H9 (cell line): ENCODE results near the gene MRPL54. TPM values are rescaled to one million over a fixed set of nuclear protein-coding genes. Genes with fewer than 3 reads are reported as not detected.

ENCODE experiments used
- DNase-seq: peaks from one replicate; pipeline ENCODE4 v3.0.0-alpha.2; 2017
- H2AFZ ChIP-seq: one replicate; pipeline ENCODE4 v1.6.1; 2013; ENCODE audit warnings: mild to moderate bottlenecking, low read length, control low read depth, moderate library complexity
- H2AK5ac ChIP-seq: 2 replicates; pipeline ENCODE4 v1.6.1; 2013; ENCODE audit warnings: low read length, control low read depth, mixed read lengths; ENCODE audit not compliant: insufficient read length
- H2BK120ac ChIP-seq: one replicate; pipeline ENCODE4 v1.6.1; 2013; ENCODE audit warnings: low read depth, mild to moderate bottlenecking, low read length, control low read depth, inconsistent platforms; ENCODE audit not compliant: poor library complexity, severe bottlenecking
- H2BK12ac ChIP-seq: 2 replicates; pipeline ENCODE4 v1.6.1; 2013; ENCODE audit warnings: low read length, control low read depth, mixed read lengths, low read depth; ENCODE audit not compliant: insufficient read length
- H2BK15ac ChIP-seq: 2 replicates; pipeline ENCODE4 v1.6.1; 2013; ENCODE audit warnings: low read depth, low read length, control low read depth
- H2BK20ac ChIP-seq: one replicate; pipeline ENCODE4 v1.6.1; 2013; ENCODE audit warnings: low read depth, mild to moderate bottlenecking, low read length, control low read depth, inconsistent platforms; ENCODE audit not compliant: poor library complexity, severe bottlenecking
- H2BK5ac ChIP-seq: 2 replicates; pipeline ENCODE4 v1.6.1; 2013; ENCODE audit warnings: low read length, control low read depth, mixed read lengths; ENCODE audit not compliant: insufficient read length
- H3K14ac ChIP-seq: 2 replicates; pipeline ENCODE4 v1.6.1; 2013; ENCODE audit warnings: low read length, control low read depth; ENCODE audit not compliant: insufficient read depth
- H3K18ac ChIP-seq: 2 replicates; pipeline ENCODE4 v1.6.1; 2013; ENCODE audit warnings: low read depth, mild to moderate bottlenecking, mixed read lengths, low read length, control low read depth; ENCODE audit not compliant: insufficient read length
- H3K23ac ChIP-seq: 2 replicates; pipeline ENCODE4 v1.6.1; 2013; ENCODE audit warnings: low read length, control low read depth, mixed read lengths, low read depth; ENCODE audit not compliant: insufficient read length
- H3K23me2 ChIP-seq: 2 replicates; pipeline ENCODE4 v1.6.1; 2013; ENCODE audit warnings: low read depth, mild to moderate bottlenecking, mixed read lengths, low read length, control low read depth; ENCODE audit not compliant: insufficient read length, poor library complexity, severe bottlenecking
- H3K27ac ChIP-seq: 2 replicates; pipeline ENCODE4 v1.5.1; 2013; ENCODE audit warnings: low read length, control low read depth, mixed read lengths, low read depth; ENCODE audit not compliant: insufficient read length
- H3K27me3 ChIP-seq: 2 replicates; pipeline ENCODE4 v1.6.1; 2013; ENCODE audit warnings: low read length, control low read depth, inconsistent platforms; ENCODE audit not compliant: insufficient read depth
- H3K4ac ChIP-seq: 2 replicates; pipeline ENCODE4 v1.6.1; 2013; ENCODE audit warnings: low read depth, mild to moderate bottlenecking, control low read depth, inconsistent platforms, low read length, moderate library complexity
- H3K4me1 ChIP-seq: 2 replicates; pipeline ENCODE4 v1.6.1; 2013; ENCODE audit warnings: low read length, control low read depth, inconsistent platforms; ENCODE audit not compliant: insufficient read depth
- H3K4me2 ChIP-seq: 2 replicates; pipeline ENCODE4 v1.6.1; 2013; ENCODE audit warnings: low read length, control low read depth, mixed read lengths; ENCODE audit not compliant: insufficient read length, insufficient read depth
- H3K56ac ChIP-seq: 2 replicates; pipeline ENCODE4 v1.6.1; 2013; ENCODE audit warnings: low read depth, mild to moderate bottlenecking, mixed read lengths, low read length, control low read depth; ENCODE audit not compliant: insufficient read length
- H3K79me1 ChIP-seq: 2 replicates; pipeline ENCODE4 v1.6.1; 2013; ENCODE audit warnings: low read depth, mild to moderate bottlenecking, moderate library complexity, low read length, control low read depth, inconsistent platforms; ENCODE audit not compliant: insufficient read depth, poor library complexity, severe bottlenecking
- H3K79me2 ChIP-seq: 2 replicates; pipeline ENCODE4 v1.6.1; 2013; ENCODE audit warnings: low read length, control low read depth, inconsistent platforms; ENCODE audit not compliant: insufficient read depth
- H3K9ac ChIP-seq: 2 replicates; pipeline ENCODE4 v1.6.1; 2013; ENCODE audit warnings: low read length, control low read depth, mixed read lengths; ENCODE audit not compliant: insufficient read length; ENCODE audit errors: extremely low read depth
- H3K9me3 ChIP-seq: one replicate; pipeline ENCODE4 v1.6.1; 2013; ENCODE audit warnings: low read depth, low read length, inconsistent platforms; ENCODE audit not compliant: control insufficient read depth
- H3T11ph ChIP-seq: one replicate; pipeline ENCODE4 v1.6.1; 2013; ENCODE audit warnings: mild to moderate bottlenecking, low read length, control low read depth, inconsistent platforms
- H4K20me1 ChIP-seq: one replicate; pipeline ENCODE4 v1.6.1; 2013; ENCODE audit not compliant: control insufficient read depth, insufficient read length, insufficient read depth
- H4K5ac ChIP-seq: 2 replicates; pipeline ENCODE4 v1.6.1; 2013; ENCODE audit warnings: low read depth, mild to moderate bottlenecking, mixed read lengths, low read length, control low read depth; ENCODE audit not compliant: insufficient read length
- H4K8ac ChIP-seq: replicated peaks from 2 replicates; pipeline ENCODE4 v1.6.1; 2013; ENCODE audit warnings: low read length, control low read depth, mixed read lengths, low read depth; ENCODE audit not compliant: insufficient read length
- H4K91ac ChIP-seq: 2 replicates; pipeline ENCODE4 v1.6.1; 2013; ENCODE audit warnings: low read depth, mild to moderate bottlenecking, moderate library complexity, mixed read lengths, low read length, control low read depth; ENCODE audit not compliant: insufficient read length
- H3K27ac Mint-ChIP-seq, 3 experiments: 2 replicates in 2 of 3; 3 replicates in 1 of 3; pipeline ENCODE4 v1.8.0; 2020 to 2021; ENCODE audit warnings: mixed read lengths in 3 of 3, mild to moderate bottlenecking in 1 of 3, moderate library complexity in 1 of 3
- H3K27me3 Mint-ChIP-seq: 2 replicates; pipeline ENCODE4 v1.8.0; 2021; ENCODE audit warnings: low read depth, mild to moderate bottlenecking, moderate library complexity, mixed read lengths
- H3K36me3 Mint-ChIP-seq, 3 experiments: 2 replicates in 2 of 3; 3 replicates in 1 of 3; pipeline ENCODE4 v1.8.0; 2020 to 2021; ENCODE audit warnings: low read depth in 3 of 3, mixed read lengths in 3 of 3; ENCODE audit not compliant: insufficient read depth in 1 of 3
- H3K4me1 Mint-ChIP-seq, 2 experiments: 2 replicates each; pipeline ENCODE4 v1.8.0; 2020; ENCODE audit warnings: mixed read lengths in 2 of 2
- H3K4me3 Mint-ChIP-seq, 2 experiments: 2 replicates in 1 of 2; 3 replicates in 1 of 2; pipeline ENCODE4 v1.8.0; 2020 to 2021; ENCODE audit warnings: mild to moderate bottlenecking in 2 of 2, mixed read lengths in 2 of 2, moderate library complexity in 1 of 2
- H3K9me3 Mint-ChIP-seq, 2 experiments: 2 replicates in 1 of 2; 3 replicates in 1 of 2; pipeline ENCODE4 v1.8.0; 2020; ENCODE audit warnings: mild to moderate bottlenecking in 2 of 2, mixed read lengths in 2 of 2, moderate library complexity in 1 of 2
- CTCF ChIP-seq: fragments of 200-600 bp; sonication (generic); conservative IDR thresholded peaks from 3 replicates; pipeline ENCODE4 v1.8.0; 2021; ENCODE audit warnings: antibody characterized with exemption, mild to moderate bottlenecking
- WGBS: extraction: QIAGEN DNeasy Blood & Tissue Kit; methylation state at CpG from one replicate; pipeline ENCODE4 v1.1.7; 2013; ENCODE audit warnings: missing lambda C conversion rate, low lambda C conversion rate, mixed read lengths; ENCODE audit not compliant: insufficient read length; ENCODE audit errors: extremely low coverage; 5-methylcytosine and 5-hydroxymethylcytosine counted together
- total RNA-seq: library from RNA; stranded (reverse); gene quantifications from 2 replicates; pipeline ENCODE4 v1.2.1, GENCODE V29; 2021

Gene MRPL54
- total RNA-seq, 1 experiment from 2014 or later = 60.0 TPM

- no peaks in the 10 kb centered on the region for H3K79me1 ChIP-seq
- WGBS = no CpG with 5 or more reads among the region's 17 CpGs
- no peaks in the 10 kb centered on the region for H3K27me3 Mint-ChIP-seq
- no peaks in the 10 kb centered on the region for H3K9me3 ChIP-seq
- no peak overlapping the region for H2BK15ac ChIP-seq
- H2BK120ac ChIP-seq = no peak overlapping the region
- DNase-seq = no peak
- no peak overlapping the region for H3K9ac ChIP-seq
- TF ChIP-seq CTCF = no peak
- H2AK5ac ChIP-seq = no peak overlapping the region
- H3K23me2 ChIP-seq = no peaks in the 10 kb centered on the region
- no peak overlapping the region for H3K56ac ChIP-seq
- H3K18ac ChIP-seq = no peak overlapping the region
- no peak overlapping the region for H2BK12ac ChIP-seq
- H3K27ac ChIP-seq = no peak overlapping the region
- H4K91ac ChIP-seq = no peak overlapping the region
- H4K20me1 ChIP-seq = no peaks in the 10 kb centered on the region
- H3K27me3 ChIP-seq = no peaks in the 10 kb centered on the region
- H3K4me3 Mint-ChIP-seq = no peak overlapping the region
- no peak overlapping the region for H3T11ph ChIP-seq
- no peak overlapping the region for H2BK5ac ChIP-seq
- no peaks in the 10 kb centered on the region for H3K4me1 ChIP-seq
- H3K23ac ChIP-seq = no peak overlapping the region
- no peak overlapping the region for H2BK20ac ChIP-seq
- H3K4me2 ChIP-seq = no peak overlapping the region
- no peaks in the 10 kb centered on the region for H3K79me2 ChIP-seq
- no peaks in the 10 kb centered on the region for H3K9me3 Mint-ChIP-seq
- H3K14ac ChIP-seq = no peak overlapping the region
- H3K36me3 Mint-ChIP-seq = peaks cover 6 to 15% (median 12%) of the 10 kb centered on the region in 3 experiments; a peak in 6 of 7 replicates
- H3K4ac ChIP-seq = no peak overlapping the region
- no peak overlapping the region for H4K8ac ChIP-seq
- no peak overlapping the region for H4K5ac ChIP-seq
- H3K27ac Mint-ChIP-seq = no peak overlapping the region
- peaks cover 7 to 16% of the 10 kb centered on the region in 2 experiments for H3K4me1 Mint-ChIP-seq
- H2AFZ ChIP-seq = no peak overlapping the region
Observed at GRCh38 chr19:3769494-3769893, 7.0 kb downstream of the MRPL54 start.
